ENCODE data around the gene PRKCI. TPM values are rescaled to one million over a fixed set of nuclear protein-coding genes. Genes with fewer than 3 reads are reported as not detected.

PRKCI gene
- polyA plus RNA-seq, 6 donors from 2014 or later: 2.0 to 6.4 (median 3.2) TPM

GRCh38 chr3:170346481-170347392, 124.5 kb downstream of the PRKCI start:
- no peak for ATAC-seq (ENCODE audit: low read depth in 2 of 2)
- peak overlapping the region in 1 of 8 donors; percentile 15 for H3K4me3 Mint-ChIP-seq
- no peak for DNase-seq
- no peaks in the 10 kb centered on the region for H3K36me3 Mint-ChIP-seq
- H3K27ac Mint-ChIP-seq: peak overlapping the region in 3 of 6 donors; percentile 17 to 100 (median 35)
- no peaks in the 10 kb centered on the region for H3K9me3 Mint-ChIP-seq
- H3K27me3 Mint-ChIP-seq: no peaks in the 10 kb centered on the region
- peaks cover 37 to 56% (median 47%) of the 10 kb centered on the region in 3 donors for H3K4me1 Mint-ChIP-seq

- peak overlapping the region; percentile 92 to 100 (median 96) for H3K27ac Mint-ChIP-seq
- no peaks in the 10 kb centered on the region for H3K9me3 Mint-ChIP-seq
- H3K4me3 Mint-ChIP-seq: peak overlapping the region; percentile 73 to 88 (median 84)
These were observed 128.5 kb downstream of the PRKCI start for GRCh38 chr3:170350515-170351413.

GRCh38 chr3:170352936-170353335, 130.7 kb downstream of the PRKCI start:
- peak overlapping the region in 7 of 8 donors; percentile 5 to 87 (median 56) for H3K4me3 Mint-ChIP-seq
- H3K36me3 Mint-ChIP-seq: peaks cover 0 to 8% of the 10 kb centered on the region in 2 donors
- peak overlapping the region in 5 of 6 donors; percentile 96 to 100 (median 99) for H3K27ac Mint-ChIP-seq
- peaks cover 49 to 82% (median 82%) of the 10 kb centered on the region in 3 donors for H3K4me1 Mint-ChIP-seq
- DNase-seq: peak; percentile 78
- H3K9me3 Mint-ChIP-seq: no peaks in the 10 kb centered on the region
- no peaks in the 10 kb centered on the region for H3K27me3 Mint-ChIP-seq
- ATAC-seq (ENCODE audit: low read depth in 2 of 2): peak; percentile 24 to 30

More at GRCh38 chr3:170350515-170351413, 128.5 kb downstream of the PRKCI start:
- no peaks in the 10 kb centered on the region for H3K27me3 Mint-ChIP-seq
- ATAC-seq (ENCODE audit: low read depth in 2 of 2) (peak; percentile 35 to 46), DNase-seq (peak; percentile 58)
- H3K36me3 Mint-ChIP-seq: no peaks in the 10 kb centered on the region
- peaks cover 45 to 85% (median 74%) of the 10 kb centered on the region in 3 donors for H3K4me1 Mint-ChIP-seq

- peak overlapping the region; percentile 96 to 100 (median 99) for H3K27ac Mint-ChIP-seq
- no peak for ATAC-seq (ENCODE audit: low read depth in 2 of 2)
- peaks cover 49 to 82% (median 79%) of the 10 kb centered on the region in 3 donors for H3K4me1 Mint-ChIP-seq
These were observed 131.3 kb downstream of the PRKCI start for GRCh38 chr3:170353485-170353884.

GRCh38 chr3:170354760-170355159, 132.5 kb downstream of the PRKCI start:
- H3K4me1 Mint-ChIP-seq: peaks cover 54 to 79% (median 75%) of the 10 kb centered on the region in 3 donors
- no peak for ATAC-seq (ENCODE audit: low read depth in 2 of 2)
- H3K4me3 Mint-ChIP-seq: peak overlapping the region in 4 of 8 donors; percentile 1 to 82 (median 18)

More at GRCh38 chr3:170353485-170353884, 131.3 kb downstream of the PRKCI start:
- Mint-ChIP-seq H3K27me3 (no peaks in the 10 kb centered on the region), H3K9me3 (no peaks in the 10 kb centered on the region), H3K4me3 (peak overlapping the region in 5 of 8 donors; percentile 40 to 76 (median 64)), H3K36me3 (peaks cover 0 to 8% of the 10 kb centered on the region in 2 donors)
- DNase-seq: no peak

More at GRCh38 chr3:170354760-170355159, 132.5 kb downstream of the PRKCI start:
- H3K36me3 Mint-ChIP-seq: peaks cover 0 to 8% of the 10 kb centered on the region in 2 donors
- H3K27ac Mint-ChIP-seq: peak overlapping the region; percentile 59 to 100 (median 99)
- H3K9me3 Mint-ChIP-seq: no peaks in the 10 kb centered on the region
- no peak for DNase-seq
- H3K27me3 Mint-ChIP-seq: no peaks in the 10 kb centered on the region

Other genes with a start within 250 kb of the PRKCI start
- 10 to 100 TPM; 49.4 to 92.1 (median 65.5) TPM for gene GPR160, start 184.4 kb upstream of the PRKCI start, polyA plus RNA-seq (ENCODE audit: low read depth in 6 of 6)
- 100 to 1,000 TPM in 1 of 6 donors, 10 to 100 TPM in 5; 17.8 to 113 (median 60.1) TPM for gene PHC3, start 40.7 kb upstream of the PRKCI start, polyA plus RNA-seq (ENCODE audit: low read depth in 6 of 6)
- 10 to 100 TPM; 12.3 to 28.5 (median 25.2) TPM for gene SKIL, start 135.3 kb downstream of the PRKCI start, polyA plus RNA-seq (ENCODE audit: low read depth in 6 of 6)
- not detected for gene CLDN11, start 196.4 kb downstream of the PRKCI start, polyA plus RNA-seq (ENCODE audit: low read depth in 6 of 6)

Measured in naive B cell (primary cell).